Spleen (tissue), 7 donors: ENCODE measurements around the gene CNTN5.

Experiments used
- POLR2AphosphoS5 ChIP-seq, 3 donors: sonication (generic); formaldehyde crosslinking; IDR thresholded peaks; one replicate each; pipeline ENCODE4 v1.5.1; 2017; ENCODE audit warnings: antibody characterized with exemption in 3 of 3
- TF ChIP-seq, protein P1 (sequence below), 11 experiments: fragments of 200-600 bp in 7 of 11; fragments of 450-650 bp in 4 of 11; sonication (generic) in 4 of 11; IDR thresholded peaks in 8 of 11; conservative IDR thresholded peaks in 3 of 11; 1 replicate in 7 of 11; 2 replicates in 4 of 11; pipeline versions ENCODE4 v1.4.0 to v1.8.0; 2016 to 2021; ENCODE audit warnings: antibody characterized with exemption in 11 of 11, inconsistent platforms in 4 of 11, mild to moderate bottlenecking in 1 of 11
- donor health status: DM: no; HTN: no; CAD: no; lungs with moderate emphysema.
- donor health status: DM: no; HTN: no; CAD: no.
- donor health status: DM: no; HTN: no; CAD: no.

DNA sequence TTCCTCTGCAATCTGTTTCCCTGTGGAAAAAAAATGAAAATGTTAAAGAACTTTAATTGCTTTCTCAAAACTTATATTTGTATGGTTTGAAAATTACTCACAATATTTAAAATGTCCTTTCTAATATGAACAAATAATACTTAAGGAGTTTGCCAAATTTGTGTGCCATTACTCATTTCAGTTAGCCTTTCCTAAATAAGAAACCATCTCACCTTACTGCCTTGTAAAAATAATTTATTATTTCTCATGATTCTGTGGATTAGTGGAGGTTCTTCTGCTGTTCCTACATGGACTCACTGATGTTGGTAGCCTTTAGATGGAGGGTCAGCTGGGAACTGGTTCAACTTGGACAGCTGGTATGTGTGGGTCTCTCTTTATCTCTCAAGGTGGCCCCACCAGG, 428.6 kb downstream of the CNTN5 start:
- TF ChIP-seq, protein P1, sequence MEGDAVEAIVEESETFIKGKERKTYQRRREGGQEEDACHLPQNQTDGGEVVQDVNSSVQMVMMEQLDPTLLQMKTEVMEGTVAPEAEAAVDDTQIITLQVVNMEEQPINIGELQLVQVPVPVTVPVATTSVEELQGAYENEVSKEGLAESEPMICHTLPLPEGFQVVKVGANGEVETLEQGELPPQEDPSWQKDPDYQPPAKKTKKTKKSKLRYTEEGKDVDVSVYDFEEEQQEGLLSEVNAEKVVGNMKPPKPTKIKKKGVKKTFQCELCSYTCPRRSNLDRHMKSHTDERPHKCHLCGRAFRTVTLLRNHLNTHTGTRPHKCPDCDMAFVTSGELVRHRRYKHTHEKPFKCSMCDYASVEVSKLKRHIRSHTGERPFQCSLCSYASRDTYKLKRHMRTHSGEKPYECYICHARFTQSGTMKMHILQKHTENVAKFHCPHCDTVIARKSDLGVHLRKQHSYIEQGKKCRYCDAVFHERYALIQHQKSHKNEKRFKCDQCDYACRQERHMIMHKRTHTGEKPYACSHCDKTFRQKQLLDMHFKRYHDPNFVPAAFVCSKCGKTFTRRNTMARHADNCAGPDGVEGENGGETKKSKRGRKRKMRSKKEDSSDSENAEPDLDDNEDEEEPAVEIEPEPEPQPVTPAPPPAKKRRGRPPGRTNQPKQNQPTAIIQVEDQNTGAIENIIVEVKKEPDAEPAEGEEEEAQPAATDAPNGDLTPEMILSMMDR (IDR thresholded peaks at IDR 0.05 in 8 of 11, conservative IDR thresholded peaks at IDR 0.05 in 3 of 11), result no peak
- no peak for TF ChIP-seq POLR2AphosphoS5 (IDR thresholded peaks at IDR 0.05)
